ENCODE results near the gene TMCC2.
"Not testable (repeated sequence)": the region's sequence is repeated elsewhere in the genome, so short reads cannot be mapped to it uniquely, and the experiment has no call there.

TMCC2 gene

DNA sequence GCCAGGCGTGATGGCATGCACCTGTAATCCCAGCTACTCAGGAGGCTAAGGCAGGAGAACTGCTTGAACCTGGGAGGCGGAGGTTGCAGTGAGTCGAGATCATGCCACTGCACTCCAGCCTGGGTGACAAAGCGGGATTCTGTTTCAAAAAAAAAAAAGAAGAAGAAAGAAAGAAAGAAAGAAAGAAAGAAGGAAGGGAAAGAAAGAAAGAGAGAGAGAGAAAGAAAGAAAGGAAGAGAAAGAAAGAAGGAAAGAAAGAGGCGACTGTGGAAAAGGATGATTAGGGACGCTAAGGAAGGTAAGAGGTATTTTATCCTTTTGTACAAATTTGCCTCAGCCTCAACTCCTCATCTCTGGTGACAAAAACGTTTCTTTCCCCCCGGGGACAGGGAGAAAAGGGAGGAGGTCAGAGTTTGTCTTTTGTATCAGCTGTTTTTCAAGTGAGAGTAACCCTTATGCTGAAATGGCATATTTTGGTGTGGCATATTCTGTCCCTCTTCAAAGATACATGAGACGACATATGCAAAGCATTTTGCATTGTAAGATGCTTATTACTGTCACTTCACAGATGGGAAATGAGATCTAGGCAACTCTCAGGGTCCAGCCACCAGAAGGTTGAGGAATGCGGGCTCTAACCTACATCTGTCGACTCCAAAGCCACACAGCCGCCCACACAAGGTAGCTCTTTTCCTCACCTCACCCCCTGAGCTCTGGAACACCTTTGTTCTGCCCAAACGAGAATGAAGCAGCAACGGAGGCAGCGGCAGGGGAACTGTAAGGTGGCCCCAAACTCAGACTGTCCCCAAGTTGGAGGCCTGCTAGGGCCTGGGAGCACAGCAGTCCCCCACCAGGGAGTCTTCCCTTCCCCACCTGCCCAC lies 55.8 kb downstream of the TMCC2 start:
- no peak for DNase-seq

DNA sequence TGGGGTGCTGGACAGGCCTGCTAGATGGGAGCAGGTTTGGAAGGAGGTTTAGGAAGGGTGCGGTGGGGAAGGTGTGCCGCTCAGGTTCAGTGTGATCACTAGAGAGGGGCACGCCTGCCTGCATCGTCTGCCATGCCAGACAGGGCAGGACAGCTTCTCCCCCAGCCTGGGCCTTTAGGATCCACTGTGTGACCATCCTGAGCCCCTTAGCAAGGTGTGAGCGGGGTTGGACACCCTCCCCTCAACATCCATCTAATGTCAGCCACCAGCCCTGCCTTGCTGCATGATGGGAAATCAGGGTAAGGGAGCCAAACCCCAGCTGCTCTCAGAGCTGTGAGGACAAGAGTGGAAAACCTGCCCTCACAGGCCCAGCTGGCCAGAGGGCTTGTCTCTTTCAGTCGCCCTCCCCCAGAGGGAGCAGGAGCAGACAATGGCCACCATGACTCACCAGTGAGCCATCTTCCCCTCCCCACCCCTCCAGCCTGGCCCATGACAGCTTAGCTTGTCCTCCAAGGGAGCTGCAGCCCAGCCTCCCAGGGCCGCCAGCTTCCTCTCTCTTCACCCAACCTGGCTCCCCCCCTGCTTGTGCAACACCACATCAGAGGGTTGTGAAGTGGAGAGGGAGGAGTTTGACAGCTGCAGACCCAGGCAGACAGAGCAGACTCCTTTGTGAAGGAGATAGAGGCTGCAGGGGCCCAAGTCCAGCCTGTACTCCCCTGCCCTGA lies 56.8 kb downstream of the TMCC2 start:
- peak; percentile 95 to 96 (median 95) for DNase-seq

GRCh38 chr1:205285381-205286101 lies 57.8 kb downstream of the TMCC2 start:
- DNase-seq: peak; percentile 50 to 72 (median 53)

- no peak for DNase-seq
Measured at GRCh38 chr1:205286335-205286950, 58.7 kb downstream of the TMCC2 start.

DNA sequence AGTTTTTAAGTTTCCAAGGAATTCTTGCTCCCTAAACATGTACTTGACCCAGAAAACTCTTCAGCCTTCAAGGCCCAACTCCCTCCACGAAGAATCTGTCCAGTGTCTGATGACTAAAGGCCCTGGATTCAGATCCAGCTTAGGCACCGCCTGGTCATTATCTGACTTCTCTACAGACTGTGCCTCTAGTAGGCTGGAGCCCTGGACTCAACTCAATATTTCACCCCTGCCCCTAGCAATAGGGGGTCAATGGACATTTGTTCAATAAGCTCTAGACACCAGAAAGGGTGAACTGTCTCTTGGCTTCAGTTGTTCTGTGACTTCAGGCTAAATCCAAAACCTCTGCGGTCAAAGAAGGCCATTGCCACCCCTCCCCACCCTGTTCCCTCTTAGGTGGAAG lies 59.3 kb downstream of the TMCC2 start:
- DNase-seq: no peak

GRCh38 chr1:205287767-205288559 lies 60.2 kb downstream of the TMCC2 start:
- peak; percentile 89 to 93 (median 92) for DNase-seq

- no peak for DNase-seq
Measured at GRCh38 chr1:205291596-205291995, 63.9 kb downstream of the TMCC2 start.

GRCh38 chr1:205293350-205294074 lies 65.8 kb downstream of the TMCC2 start:
- no peak for DNase-seq

DNA sequence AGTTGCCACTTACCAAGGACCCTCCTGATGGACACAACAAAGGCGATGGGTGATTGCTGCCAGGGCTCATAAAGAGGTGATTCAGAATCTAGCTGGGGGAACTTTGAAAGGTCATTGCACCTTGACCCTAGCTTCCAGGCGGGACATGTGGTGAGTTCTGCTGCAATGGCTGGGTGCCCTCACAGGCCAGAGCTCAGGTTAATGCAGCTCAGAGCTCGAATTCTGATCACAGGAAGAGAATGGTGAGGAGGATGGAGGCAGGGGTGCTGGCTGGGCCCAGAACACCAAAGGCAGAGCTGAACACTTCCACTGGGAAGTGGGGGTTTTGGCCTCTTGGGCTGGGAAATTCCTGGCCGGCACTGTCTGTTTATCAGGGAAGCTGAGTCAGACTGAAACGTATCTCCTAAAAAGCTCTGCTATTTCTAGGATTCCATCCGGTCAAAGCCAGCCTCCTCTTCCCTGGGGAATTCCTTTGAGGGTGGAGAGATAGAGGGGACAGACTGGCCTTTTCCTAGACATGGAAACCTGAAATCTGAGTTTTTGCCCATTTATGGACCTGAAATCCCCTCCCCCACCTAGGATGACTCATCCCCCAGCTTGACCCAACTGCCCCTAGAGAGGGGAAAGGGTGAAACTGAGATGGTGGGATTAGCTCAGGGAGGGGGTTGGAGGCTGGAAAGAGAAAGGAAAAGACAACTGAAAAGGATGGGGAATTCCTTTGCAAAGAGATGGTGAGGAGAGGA lies 66.6 kb downstream of the TMCC2 start:
- DNase-seq: peak; percentile 60 to 78 (median 77)

DNA sequence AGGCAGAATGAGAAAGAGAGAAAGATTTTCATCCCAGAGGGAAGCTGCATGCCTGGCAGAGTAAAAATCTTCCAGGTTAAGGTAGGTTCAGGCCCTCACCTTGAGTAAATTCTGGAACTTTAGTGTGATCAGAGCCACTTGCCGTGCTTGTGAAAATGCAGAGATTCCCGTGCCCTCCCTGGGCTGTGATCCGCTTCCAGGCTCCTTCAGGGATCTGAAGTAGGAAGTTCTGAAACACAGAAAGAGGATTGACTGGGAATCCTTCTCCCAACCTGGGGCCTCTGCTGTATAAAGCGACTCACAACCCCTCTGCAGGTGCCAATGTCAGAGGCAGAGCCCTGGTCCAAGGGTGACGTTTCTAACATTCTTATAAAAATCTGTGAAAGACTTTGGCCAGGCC lies 67.2 kb downstream of the TMCC2 start:
- DNase-seq: no peak

- DNase-seq: no peak
Measured at GRCh38 chr1:205296154-205296553, 68.4 kb downstream of the TMCC2 start.

- DNase-seq: not testable (repeated sequence)
Measured at GRCh38 chr1:205297546-205298177, 69.9 kb downstream of the TMCC2 start.

- DNase-seq: no peak
Measured at GRCh38 chr1:205298191-205298994, 70.6 kb downstream of the TMCC2 start.

DNA sequence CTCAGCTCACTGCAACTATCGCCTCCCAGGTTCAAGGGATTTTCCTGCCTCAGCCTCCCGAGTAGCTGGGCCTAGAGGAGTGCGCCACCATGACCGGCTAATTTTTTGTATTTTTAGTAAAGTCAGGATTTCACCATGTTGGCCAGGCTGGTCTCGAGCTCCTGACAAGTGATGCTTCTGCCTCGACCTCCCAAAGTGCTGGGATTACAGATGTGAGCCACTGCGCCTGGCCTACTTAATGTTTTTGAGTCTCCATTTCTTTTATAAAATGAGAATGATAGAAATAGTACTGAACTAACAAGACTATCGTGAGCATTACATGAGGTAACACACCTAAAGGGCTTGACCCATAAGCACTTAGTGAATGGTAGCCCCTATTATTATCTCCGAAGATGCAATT lies 72.4 kb downstream of the TMCC2 start:
- DNase-seq: no peak

DNA sequence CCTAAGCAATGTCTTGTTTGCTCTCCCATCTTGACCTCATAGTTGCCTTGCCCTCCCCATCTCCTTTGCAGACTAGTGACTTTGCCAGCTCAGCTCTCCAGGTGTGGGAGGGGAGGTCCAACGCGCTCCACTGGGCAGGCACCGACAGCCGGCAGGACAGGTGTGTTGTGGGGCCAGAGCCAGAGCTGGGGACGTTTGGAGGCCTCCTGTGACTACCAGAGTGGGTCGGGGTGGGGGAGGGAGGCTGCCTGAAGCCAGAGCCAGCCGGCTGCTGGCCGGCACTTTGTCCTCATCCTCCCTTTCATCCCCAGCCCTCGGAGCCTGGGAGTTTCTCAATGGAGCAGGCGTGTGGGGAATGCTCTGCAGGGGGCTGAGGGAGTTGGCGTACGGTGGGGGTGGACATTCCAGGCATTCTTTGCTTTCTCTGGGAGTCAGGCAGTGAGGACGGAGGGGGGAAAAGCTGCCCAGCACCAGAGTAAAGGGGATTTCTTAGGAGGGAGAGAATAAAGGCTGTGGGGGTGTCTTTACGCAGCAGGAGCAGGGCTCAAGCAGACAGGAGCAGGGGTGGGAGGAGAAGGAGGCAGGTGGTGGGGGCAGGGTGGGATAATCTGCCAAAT lies 73.6 kb downstream of the TMCC2 start:
- no peak for DNase-seq

DNA sequence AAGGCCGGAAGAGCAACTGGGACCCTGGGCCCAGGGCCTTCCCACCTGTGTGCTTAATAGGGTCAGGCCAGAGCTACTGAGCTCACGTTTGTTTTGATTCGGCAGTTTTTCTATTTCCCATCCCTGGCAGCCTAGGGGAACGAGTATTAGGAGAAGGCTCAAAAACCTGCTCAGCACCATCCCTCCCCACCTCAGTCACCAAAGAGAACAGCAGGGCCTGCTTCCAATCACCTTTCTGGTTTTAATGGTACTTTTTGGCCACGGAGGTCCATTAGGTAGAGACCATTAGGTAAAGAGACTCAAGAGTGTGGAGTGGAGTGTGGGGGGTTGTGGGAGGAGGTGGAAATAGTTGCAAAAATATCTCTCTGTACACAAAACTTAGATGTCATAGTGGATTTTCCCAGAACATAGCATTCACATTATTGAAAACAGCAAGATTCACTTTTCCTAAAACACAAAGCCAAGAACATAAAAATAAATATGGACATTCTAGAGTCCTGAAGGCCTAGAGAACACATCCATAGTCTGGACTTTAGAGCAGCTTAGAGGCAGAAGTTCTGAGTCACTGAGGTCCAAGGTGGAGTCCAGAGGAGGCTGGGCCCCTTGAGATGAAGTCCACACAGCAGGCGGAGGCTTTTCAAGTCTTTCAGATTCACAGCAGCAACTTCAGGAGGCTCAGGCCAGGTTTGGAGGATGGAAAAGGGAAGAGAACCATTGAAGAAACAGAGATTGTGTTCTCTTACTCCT lies 74.3 kb downstream of the TMCC2 start:
- DNase-seq: no peak

DNA sequence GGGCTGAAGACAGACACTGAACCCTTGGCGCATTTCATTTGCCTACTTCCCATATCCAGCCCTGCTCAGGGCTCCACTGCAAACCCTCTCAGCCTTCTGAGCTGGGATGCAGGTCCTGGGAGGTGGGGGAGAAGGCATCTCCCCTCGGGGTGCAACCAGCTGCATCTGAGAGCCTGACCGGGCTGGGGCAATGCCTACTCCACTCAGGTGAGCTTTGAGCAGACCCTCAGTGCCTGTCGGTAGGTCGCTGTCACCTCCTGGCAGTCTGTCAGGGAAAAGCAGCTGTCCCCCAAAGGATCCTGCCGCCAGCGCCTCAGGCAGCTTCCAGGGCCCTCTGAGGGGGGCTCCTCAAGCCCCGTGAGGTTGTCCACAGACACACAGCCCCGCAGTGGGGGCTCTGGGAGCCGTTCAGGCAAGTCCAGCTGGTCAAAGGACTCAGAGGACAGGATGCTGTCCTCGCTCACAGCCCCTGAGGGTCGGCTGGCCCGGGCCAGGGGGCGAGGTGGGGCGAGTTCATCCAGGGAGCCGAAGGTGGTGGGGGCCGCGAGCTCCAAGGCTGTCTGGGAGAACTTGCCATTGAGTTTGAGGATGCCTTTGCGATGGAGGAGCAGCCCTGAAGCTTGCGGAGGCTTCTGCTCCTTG lies 75.6 kb downstream of the TMCC2 start:
- DNase-seq: no peak

All from suppressor macrophage treated with lipopolysaccharide for 1 hour (primary cell).